Right lobe of liver (tissue), 6 donors: ENCODE data around the gene ZNF2. TPM values are rescaled to one million over a fixed set of nuclear protein-coding genes. Genes with fewer than 3 reads are reported as not detected.

Experiments used
- ATAC-seq, 4 donors: fragments of 200-7000 bp; cut with Tn5 transposase; one replicate each; pipeline ENCODE4 v1.9.1; 2020; ENCODE audit warnings: mild to moderate bottlenecking in 4 of 4, moderate library complexity in 4 of 4
- DNase-seq, 3 donors: peaks; one replicate each; pipeline ENCODE4 v3.0.0-alpha.2; 2020
- H3K27ac ChIP-seq, 3 donors: fragments of 200-600 bp; one replicate each; pipeline ENCODE4 v1.8.0; 2022
- H3K27me3 ChIP-seq, 2 donors: fragments of 200-600 bp; one replicate each; pipeline ENCODE4 v1.8.0; 2022
- H3K36me3 ChIP-seq, 4 donors: fragments of 200-600 bp; sonication (generic) in 1 of 4; one replicate each; pipeline versions ENCODE4 v1.5.1 to v1.8.0; 2017 to 2022; ENCODE audit warnings: control low read depth in 1 of 4
- H3K4me1 ChIP-seq, 4 donors: fragments of 200-600 bp; sonication (generic) in 1 of 4; one replicate each; pipeline versions ENCODE4 v1.5.1 to v1.8.0; 2017 to 2022; ENCODE audit warnings: control low read depth in 1 of 4
- H3K4me3 ChIP-seq, 3 donors: fragments of 200-600 bp; one replicate each; pipeline ENCODE4 v1.8.0; 2022
- H3K9me3 ChIP-seq, 4 donors: fragments of 200-600 bp; sonication (generic) in 1 of 4; one replicate each; pipeline versions ENCODE4 v1.5.1 to v1.8.0; 2017 to 2022; ENCODE audit warnings: control low read depth in 1 of 4
- POLR2A ChIP-seq: fragments of 450-650 bp; IDR thresholded peaks from one replicate; pipeline ENCODE4 v1.6.1; 2017; ENCODE audit warnings: antibody characterized with exemption, mild to moderate bottlenecking
- WGBS: methylation state at CpG from one replicate; pipeline ENCODE4 v1.1.6; 2018; ENCODE audit warnings: low coverage, low lambda C conversion rate; ENCODE audit not compliant: insufficient coverage; ENCODE audit errors: missing lambda C conversion rate; 5-methylcytosine and 5-hydroxymethylcytosine counted together
- intact Hi-C, 2 donors: fragments of 100-400 bp; cut with DNase I; formaldehyde crosslinking; loops; one replicate each; pipeline versions ENCODE4 v1.11.2 to v1.14.1; 2022
- total RNA-seq, 6 experiments: library from RNA; depleted of rRNA in 2 of 6; stranded (reverse); fragments of >200 nt in 2 of 6; fragmentation: NEBNext Ultra II Directional in 3 of 6; extraction: Animal tissue kit (Norgen Biotek cat#: 25700) in 3 of 6; gene quantifications; one replicate each; pipeline versions ENCODE4 v1.1.0 to v1.2.4, GENCODE V29; 2016 to 2023
- TF ChIP-seq, protein P1 (sequence below), 4 donors: fragments of 200-600 bp in 3 of 4; fragments of 450-650 bp in 1 of 4; IDR thresholded peaks; one replicate each; pipeline versions ENCODE4 v1.5.1 to v1.8.0; 2016 to 2022; ENCODE audit warnings: antibody characterized with exemption in 4 of 4, mild to moderate bottlenecking in 2 of 4
- donor health status: DM: no; HTN: yes; CAD: no.
- donor health status: DM: no; HTN: no; CAD: no.
- donor health status: DM: no; HTN: no; CAD: no.
- donor health status: DM: no; HTN: yes; CAD: no.
- donor health status: DM: no; HTN: yes; CAD: no.

The ZNF2 gene
- total RNA-seq, 6 experiments from 2014 or later, result 1.1 to 2.0 (median 1.8) TPM

DNA sequence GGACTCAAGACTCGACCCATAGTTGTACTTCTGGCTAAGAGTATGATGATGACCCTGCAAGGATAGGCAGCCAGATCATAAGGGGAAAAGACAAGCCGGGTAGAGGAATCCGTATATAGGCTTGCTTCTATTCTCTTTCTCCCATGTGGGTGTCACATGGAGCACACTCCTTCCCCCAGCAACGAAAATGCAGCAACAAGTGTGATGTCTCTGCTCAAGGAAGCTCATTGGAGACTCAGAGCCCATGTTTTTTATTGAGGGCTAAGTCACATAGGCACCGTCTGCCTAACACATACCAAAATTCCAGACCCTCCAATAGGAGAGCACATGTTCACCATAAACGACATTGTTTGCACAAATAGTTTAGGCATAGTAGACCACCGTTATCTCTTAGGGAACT lies 6.3 kb downstream of the ZNF2 start:
- Histone ChIP-seq H3K36me3 (no peaks in the 10 kb centered on the region), H3K27ac (no peak overlapping the region), H3K4me1 (peaks cover 0 to under 1% (median 0%) of the 10 kb centered on the region in 4 donors), H3K27me3 (no peaks in the 10 kb centered on the region), H3K4me3 (no peak overlapping the region), H3K9me3 (no peaks in the 10 kb centered on the region)
- ATAC-seq (no peak), DNase-seq (no peak)
- TF ChIP-seq, protein P1, sequence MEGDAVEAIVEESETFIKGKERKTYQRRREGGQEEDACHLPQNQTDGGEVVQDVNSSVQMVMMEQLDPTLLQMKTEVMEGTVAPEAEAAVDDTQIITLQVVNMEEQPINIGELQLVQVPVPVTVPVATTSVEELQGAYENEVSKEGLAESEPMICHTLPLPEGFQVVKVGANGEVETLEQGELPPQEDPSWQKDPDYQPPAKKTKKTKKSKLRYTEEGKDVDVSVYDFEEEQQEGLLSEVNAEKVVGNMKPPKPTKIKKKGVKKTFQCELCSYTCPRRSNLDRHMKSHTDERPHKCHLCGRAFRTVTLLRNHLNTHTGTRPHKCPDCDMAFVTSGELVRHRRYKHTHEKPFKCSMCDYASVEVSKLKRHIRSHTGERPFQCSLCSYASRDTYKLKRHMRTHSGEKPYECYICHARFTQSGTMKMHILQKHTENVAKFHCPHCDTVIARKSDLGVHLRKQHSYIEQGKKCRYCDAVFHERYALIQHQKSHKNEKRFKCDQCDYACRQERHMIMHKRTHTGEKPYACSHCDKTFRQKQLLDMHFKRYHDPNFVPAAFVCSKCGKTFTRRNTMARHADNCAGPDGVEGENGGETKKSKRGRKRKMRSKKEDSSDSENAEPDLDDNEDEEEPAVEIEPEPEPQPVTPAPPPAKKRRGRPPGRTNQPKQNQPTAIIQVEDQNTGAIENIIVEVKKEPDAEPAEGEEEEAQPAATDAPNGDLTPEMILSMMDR (IDR thresholded peaks at IDR 0.05), result no peak
- TF ChIP-seq POLR2A, result no peak
- intact Hi-C loops, result no loop called here
- 93% methylated on average over 3 of the region's 7 CpGs for WGBS

DNA sequence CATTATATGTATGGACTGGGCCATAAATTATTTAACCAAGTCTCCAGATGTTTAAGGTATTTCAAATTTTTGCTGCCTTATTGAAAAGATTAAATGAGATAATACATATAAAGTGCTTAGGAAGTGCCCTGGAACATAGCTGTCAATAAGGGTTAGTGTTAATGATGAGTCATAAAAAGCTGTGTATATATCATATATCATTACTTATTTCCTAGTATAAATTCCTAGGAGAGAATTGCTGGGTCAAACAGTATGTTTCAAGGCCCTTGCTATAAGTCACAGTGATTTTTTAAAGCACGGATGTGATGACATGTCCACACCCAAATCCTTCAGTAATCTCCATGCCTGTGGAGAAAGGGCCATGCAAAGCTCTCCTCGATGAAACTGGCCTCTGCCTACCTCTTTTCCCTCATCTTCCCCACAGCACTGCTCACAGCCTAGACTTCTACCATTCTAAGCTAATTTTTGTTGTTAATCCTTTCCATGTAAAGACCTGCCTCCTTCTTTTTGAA lies 8.5 kb downstream of the ZNF2 start:
- no peak for TF ChIP-seq POLR2A
- TF ChIP-seq, protein P1 (IDR thresholded peaks at IDR 0.05), result no peak
- Histone ChIP-seq H3K27me3 (no peaks in the 10 kb centered on the region), H3K4me3 (no peak overlapping the region), H3K4me1 (no peaks in the 10 kb centered on the region), H3K9me3 (no peaks in the 10 kb centered on the region), H3K36me3 (peaks cover 0 to 11% (median 0%) of the 10 kb centered on the region in 4 donors), H3K27ac (no peak overlapping the region)
- intact Hi-C loops, result no loop called here
- no peak for DNase-seq
- WGBS, result no CpG with 5 or more reads among the region's 2 CpGs
- no peak for ATAC-seq

DNA sequence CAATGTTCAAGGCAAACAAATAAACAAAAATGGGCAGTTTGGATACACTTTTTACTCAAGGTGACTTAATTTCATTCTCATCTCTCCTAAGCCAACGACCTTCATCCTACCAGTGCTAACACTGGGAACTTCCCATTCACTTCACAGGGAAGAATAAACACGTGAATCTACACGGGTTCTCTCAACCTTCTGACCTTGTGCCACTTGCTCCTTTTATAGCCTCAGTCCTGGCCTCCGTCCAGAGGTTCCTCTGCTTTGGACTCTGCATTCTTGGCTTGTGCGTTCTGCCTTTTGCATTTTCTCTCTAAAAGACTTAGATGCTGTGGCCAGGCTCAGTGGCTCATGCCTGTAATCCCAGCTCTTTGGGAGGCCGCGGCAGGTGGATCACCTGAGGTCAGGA lies 13.8 kb downstream of the ZNF2 start:
- ATAC-seq, result peak in 3 of 4 donors; percentile 18 to 82 (median 44)
- peak in 2 of 3 donors; percentile 60 to 65 for DNase-seq
- no peak overlapping the region for H3K4me3 ChIP-seq
- H3K27me3 ChIP-seq, result no peaks in the 10 kb centered on the region
- H3K27ac ChIP-seq, result no peak overlapping the region
- no peaks in the 10 kb centered on the region for H3K9me3 ChIP-seq
- H3K4me1 ChIP-seq, result no peaks in the 10 kb centered on the region
- WGBS, result 56% methylated on average over 7 of the region's 7 CpGs
- TF ChIP-seq POLR2A, result no peak
- TF ChIP-seq, protein P1 (IDR thresholded peaks at IDR 0.05), result no peak
- peaks cover 0 to 36% (median 12%) of the 10 kb centered on the region in 4 donors for H3K36me3 ChIP-seq
- intact Hi-C loops, result no loop called here

DNA sequence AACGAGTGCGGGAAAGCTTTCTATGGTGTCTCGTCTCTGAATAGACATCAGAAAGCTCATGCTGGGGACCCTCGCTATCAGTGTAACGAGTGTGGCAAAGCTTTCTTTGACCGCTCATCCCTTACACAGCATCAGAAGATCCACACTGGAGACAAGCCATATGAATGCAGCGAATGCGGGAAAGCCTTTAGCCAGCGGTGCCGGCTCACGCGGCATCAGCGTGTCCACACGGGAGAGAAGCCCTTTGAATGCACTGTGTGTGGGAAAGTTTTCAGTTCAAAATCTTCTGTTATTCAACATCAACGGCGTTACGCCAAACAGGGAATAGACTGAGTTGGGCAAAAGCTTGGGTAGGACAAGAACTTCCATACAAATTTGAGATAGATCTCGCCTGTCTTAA lies 16.2 kb downstream of the ZNF2 start:
- Histone ChIP-seq H3K9me3 (no peaks in the 10 kb centered on the region), H3K27ac (no peak overlapping the region), H3K36me3 (peaks cover 0 to 36% (median 12%) of the 10 kb centered on the region in 4 donors), H3K4me1 (no peaks in the 10 kb centered on the region), H3K27me3 (no peaks in the 10 kb centered on the region), H3K4me3 (no peak overlapping the region)
- WGBS, result 97% methylated on average over 18 of the region's 18 CpGs
- intact Hi-C loops, result no loop called here
- no peak for ATAC-seq
- TF ChIP-seq, protein P1 (IDR thresholded peaks at IDR 0.05), result no peak
- no peak for TF ChIP-seq POLR2A
- no peak for DNase-seq

DNA sequence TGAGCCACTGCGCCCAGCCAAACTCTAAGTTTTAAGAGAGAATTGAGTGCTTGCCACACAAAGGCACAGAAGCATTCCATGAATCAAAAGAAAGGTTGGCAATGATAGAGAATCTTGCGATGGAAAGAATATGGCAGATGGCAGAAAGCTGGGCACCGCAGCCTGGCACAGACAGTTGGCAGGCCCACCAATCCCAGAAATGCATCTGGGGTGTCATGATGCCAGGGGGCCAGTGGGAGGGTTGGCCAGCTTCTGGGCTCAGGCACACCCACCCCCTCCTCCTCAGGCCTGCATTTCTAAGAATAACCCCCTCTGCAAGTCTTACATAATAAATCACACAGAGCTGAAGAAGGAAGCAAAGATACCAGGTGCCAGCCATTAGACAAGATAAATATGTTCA lies 19.6 kb downstream of the ZNF2 start:
- no peak overlapping the region for H3K27ac ChIP-seq
- H3K4me1 ChIP-seq, result no peaks in the 10 kb centered on the region
- ATAC-seq (no peak), DNase-seq (no peak)
- H3K9me3 ChIP-seq, result no peaks in the 10 kb centered on the region
- H3K36me3 ChIP-seq, result peaks cover 0 to 23% (median 11%) of the 10 kb centered on the region in 4 donors
- TF ChIP-seq, protein P1 (IDR thresholded peaks at IDR 0.05), result no peak
- no peak for TF ChIP-seq POLR2A
- H3K4me3 ChIP-seq, result no peak overlapping the region
- intact Hi-C loops, result no loop called here
- WGBS, result 100% methylated on average over 3 of the region's 3 CpGs
- no peaks in the 10 kb centered on the region for H3K27me3 ChIP-seq
